PC-9 (cell line): ENCODE data around the gene GBA3. TPM values are rescaled to one million over a fixed set of nuclear protein-coding genes. Genes with fewer than 3 reads are reported as not detected.

Experiments
- BruUV-seq: library from RNA; stranded (reverse); fragments of 400-500 nt; replicated peaks from 2 replicates; lab custom pipeline; 2021; lab: Mats Ljungman, UMichigan
- CTCF ChIA-PET: fragments of 300-600 bp; sonication (Branson Sonifier 250); formaldehyde crosslinking; loops from one replicate; lab custom pipeline; 2022; ENCODE audit warnings: antibody characterized with exemption; lab: Charles Lee
- POLR2A ChIA-PET: fragments of 300-600 bp; sonication (Branson Sonifier 250); formaldehyde crosslinking; loops from one replicate; lab custom pipeline; 2022; ENCODE audit warnings: antibody characterized with exemption; ENCODE audit not compliant: unreplicated experiment; lab: Charles Lee
- DNase-seq, 2 experiments: peaks; one replicate each; pipeline versions ENCODE4 v3.0.0 to v3.0.0-alpha.2; 2015 to 2022; ENCODE audit warnings: mixed read lengths in 1 of 2
- H2AFZ ChIP-seq: fragments of 200-600 bp; sonication (generic); 2 replicates; pipeline ENCODE4 v1.8.1; 2017; ENCODE audit warnings: antibody characterized with exemption
- H3F3A ChIP-seq: fragments of 200-600 bp; sonication (generic); 2 replicates; pipeline ENCODE4 v1.8.1; 2017; ENCODE audit warnings: antibody characterized with exemption, mild to moderate bottlenecking, low read depth; ENCODE audit not compliant: insufficient read depth
- H3K27ac ChIP-seq: fragments of 200-600 bp; sonication (generic); 2 replicates; pipeline ENCODE4 v1.6.1; 2016; ENCODE audit warnings: mixed run types
- H3K27me3 ChIP-seq: fragments of 200-600 bp; sonication (generic); 2 replicates; pipeline ENCODE4 v1.6.1; 2016; ENCODE audit warnings: low read depth, mixed run types; ENCODE audit not compliant: insufficient read depth
- H3K36me3 ChIP-seq: fragments of 200-600 bp; sonication (generic); 2 replicates; pipeline ENCODE4 v1.6.1; 2016; ENCODE audit warnings: low read depth, mixed run types
- H3K4me1 ChIP-seq: fragments of 200-600 bp; sonication (generic); replicated peaks from 2 replicates; pipeline ENCODE4 v1.6.1; 2016; ENCODE audit warnings: mixed run types; ENCODE audit not compliant: insufficient read depth
- H3K4me2 ChIP-seq: fragments of 200-600 bp; sonication (generic); 2 replicates; pipeline ENCODE4 v1.6.1; 2017; ENCODE audit warnings: mixed run types
- H3K4me3 ChIP-seq: fragments of 200-600 bp; sonication (generic); 2 replicates; pipeline ENCODE4 v1.6.1; 2016; ENCODE audit warnings: mixed run types
- H3K79me2 ChIP-seq: fragments of 200-600 bp; sonication (generic); 2 replicates; pipeline ENCODE4 v1.6.1; 2017; ENCODE audit warnings: low read depth, mixed run types
- H3K9me2 ChIP-seq: fragments of 200-600 bp; sonication (generic); 2 replicates; pipeline ENCODE4 v1.8.1; 2017; ENCODE audit warnings: mild to moderate bottlenecking; ENCODE audit not compliant: insufficient read depth
- H3K9me3 ChIP-seq: fragments of 200-600 bp; sonication (generic); 2 replicates; pipeline ENCODE4 v1.8.1; 2016; ENCODE audit warnings: low read depth; ENCODE audit not compliant: insufficient read depth
- H4K20me1 ChIP-seq: fragments of 200-600 bp; sonication (generic); 2 replicates; pipeline ENCODE4 v1.8.1; 2017; ENCODE audit not compliant: insufficient read depth
- CTCF ChIP-seq: fragments of 200-600 bp; sonication (generic); conservative IDR thresholded peaks from 2 replicates; pipeline ENCODE4 v1.6.1; 2017; ENCODE audit warnings: mixed run types, antibody characterized with exemption, mild to moderate bottlenecking, moderate library complexity
- EZH2 ChIP-seq: fragments of 200-600 bp; sonication (generic); IDR thresholded peaks from 2 replicates; pipeline ENCODE4 v1.8.0; 2017; ENCODE audit warnings: antibody characterized with exemption, low read depth
- intact Hi-C: fragments of 100-400 bp; cut with micrococcal nuclease; formaldehyde crosslinking; loops from one replicate; pipeline ENCODE4 v1.10.0; 2022; ENCODE audit not compliant: unreplicated experiment
- total RNA-seq: library from RNA; stranded (reverse); gene quantifications from 2 replicates; pipeline ENCODE4 v1.2.3, GENCODE V29; 2021

GBA3 gene
- total RNA-seq, 1 experiment from 2014 or later: not detected

DNA sequence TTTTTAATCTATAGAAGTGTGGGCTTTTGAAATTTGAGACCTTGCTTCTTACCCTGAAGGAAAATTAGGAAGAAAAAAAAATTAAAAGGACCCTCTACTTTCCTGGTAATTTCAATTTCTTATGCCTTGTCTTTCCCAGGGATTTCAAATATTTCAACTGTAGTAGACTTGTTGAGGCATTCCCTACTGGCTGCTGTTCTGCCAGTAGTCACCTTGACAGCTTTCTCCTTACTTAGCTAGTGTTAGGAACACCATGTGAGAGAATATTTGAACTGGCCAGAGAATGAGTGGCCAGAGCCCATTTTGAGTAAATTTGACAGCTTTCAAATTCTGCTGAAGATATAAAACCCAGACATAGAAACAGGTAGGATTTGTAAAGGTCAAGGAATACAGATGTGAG lies 24.0 kb upstream of the GBA3 start:
- CTCF ChIA-PET: no interaction called here
- no peaks in the 10 kb centered on the region for H3K36me3 ChIP-seq
- H3F3A ChIP-seq: no peaks in the 10 kb centered on the region
- H3K27ac ChIP-seq: no peak overlapping the region
- DNase-seq: no peak
- no peak overlapping the region for H3K4me2 ChIP-seq
- TF ChIP-seq EZH2: no peak
- TF ChIP-seq CTCF: no peak
- H3K4me1 ChIP-seq: no peaks in the 10 kb centered on the region
- POLR2A ChIA-PET: no interaction called here
- no peak overlapping the region for H3K4me3 ChIP-seq
- no TSS peak for BruUV-seq
- no peaks in the 10 kb centered on the region for H3K9me3 ChIP-seq
- no peaks in the 10 kb centered on the region for H3K9me2 ChIP-seq
- intact Hi-C loops: no loop called here
- H2AFZ ChIP-seq: no peak overlapping the region
- H4K20me1 ChIP-seq: no peaks in the 10 kb centered on the region
- no peaks in the 10 kb centered on the region for H3K27me3 ChIP-seq
- H3K79me2 ChIP-seq: no peaks in the 10 kb centered on the region

DNA sequence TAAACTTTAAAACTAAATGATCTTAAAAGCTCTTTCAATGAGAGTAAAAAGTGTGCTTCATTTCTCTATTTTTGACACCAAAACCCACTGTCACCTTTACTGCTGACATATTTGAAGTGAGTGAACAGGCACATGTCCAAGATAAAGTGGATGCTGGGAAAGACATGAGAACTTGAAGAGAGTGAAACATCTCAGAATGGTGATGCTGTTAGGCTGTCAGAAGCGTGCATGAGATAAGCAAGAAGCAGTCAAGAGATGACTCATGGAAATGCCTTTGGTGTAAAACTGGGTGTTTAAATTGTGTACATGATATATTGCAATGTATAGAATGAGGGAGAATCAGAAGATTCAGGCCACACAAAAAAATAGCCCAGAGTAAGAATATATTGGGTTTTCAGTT lies 21.8 kb upstream of the GBA3 start:
- Histone ChIP-seq H4K20me1 (no peaks in the 10 kb centered on the region), H3K36me3 (no peaks in the 10 kb centered on the region), H2AFZ (no peak overlapping the region), H3K79me2 (no peaks in the 10 kb centered on the region), H3F3A (no peaks in the 10 kb centered on the region), H3K27me3 (no peaks in the 10 kb centered on the region), H3K27ac (no peak overlapping the region), H3K9me2 (no peaks in the 10 kb centered on the region), H3K4me1 (no peaks in the 10 kb centered on the region), H3K4me3 (no peak overlapping the region), H3K9me3 (no peaks in the 10 kb centered on the region), H3K4me2 (no peak overlapping the region)
- DNase-seq: no peak
- intact Hi-C loops: no loop called here
- TF ChIP-seq EZH2: no peak
- no peak for TF ChIP-seq CTCF
- ChIA-PET POLR2A (no interaction called here), CTCF (no interaction called here)
- no TSS peak for BruUV-seq

- CTCF ChIA-PET: no interaction called here
- H3K4me2 ChIP-seq: no peak overlapping the region
Measured at GRCh38 chr4:22672519-22672918, 20.2 kb upstream of the GBA3 start.

More at GRCh38 chr4:22672519-22672918, 20.2 kb upstream of the GBA3 start:
- Histone ChIP-seq H4K20me1 (no peaks in the 10 kb centered on the region), H3K79me2 (no peaks in the 10 kb centered on the region), H3K36me3 (no peaks in the 10 kb centered on the region), H3K27ac (no peak overlapping the region), H3F3A (no peaks in the 10 kb centered on the region), H3K27me3 (no peaks in the 10 kb centered on the region), H3K9me3 (no peaks in the 10 kb centered on the region), H2AFZ (no peak overlapping the region), H3K9me2 (no peaks in the 10 kb centered on the region), H3K4me1 (no peaks in the 10 kb centered on the region), H3K4me3 (no peak overlapping the region)
- no peak for DNase-seq
- BruUV-seq: no TSS peak
- POLR2A ChIA-PET: no interaction called here
- TF ChIP-seq CTCF: no peak
- no peak for TF ChIP-seq EZH2
- intact Hi-C loops: no loop called here
